ENCODE data around the gene MPV17. TPM values are rescaled to one million over a fixed set of nuclear protein-coding genes. Genes with fewer than 3 reads are reported as not detected.

The MPV17 gene
- total RNA-seq, 1 donor from 2014 or later = 71.4 TPM

- H3K9me3 ChIP-seq (ENCODE audit: low read depth) = no peaks in the 10 kb centered on the region
- no peak overlapping the region for H3K4me3 ChIP-seq
- Mint-ChIP-seq H3K27ac (no peak overlapping the region), H3K4me3 (no peak overlapping the region), H3K27me3 (ENCODE audit: insufficient read depth, low read depth) (peaks cover 2% of the 10 kb centered on the region), H3K4me1 (no peaks in the 10 kb centered on the region), H3K36me3 (peaks cover 2% of the 10 kb centered on the region), H3K9me3 (no peaks in the 10 kb centered on the region)
- H3K27me3 ChIP-seq = no peaks in the 10 kb centered on the region
- no peak overlapping the region for H3K4me2 ChIP-seq
- H3K9ac ChIP-seq = no peak overlapping the region
- no peak for TF ChIP-seq CTCF (IDR thresholded peaks at IDR 0.05)
- TF ChIP-seq EZH2 (IDR thresholded peaks at IDR 0.05) = no peak
- TF ChIP-seq EZH2phosphoT487 (IDR thresholded peaks at IDR 0.05) = no peak
- H3K4me1 ChIP-seq = no peaks in the 10 kb centered on the region
- no peaks in the 10 kb centered on the region for H3K36me3 ChIP-seq
- no peaks in the 10 kb centered on the region for H3F3A ChIP-seq (ENCODE audit: low read depth)
- H3K27ac ChIP-seq = no peak overlapping the region
- H2AFZ ChIP-seq (replicated peaks) = no peak overlapping the region
- H3K79me2 ChIP-seq (ENCODE audit: low read depth) = no peaks in the 10 kb centered on the region
- no peak for DNase-seq (ENCODE audit: low spot score)
- H4K20me1 ChIP-seq (ENCODE audit: low read depth) = peaks cover 2% of the 10 kb centered on the region
Measured at GRCh38 chr2:27315122-27315521, 7.8 kb downstream of the MPV17 start.

GRCh38 chr2:27314709-27315108, 8.2 kb downstream of the MPV17 start:
- Histone ChIP-seq H3F3A (ENCODE audit: low read depth) (no peaks in the 10 kb centered on the region), H3K4me1 (no peaks in the 10 kb centered on the region), H3K4me2 (no peak overlapping the region), H3K9ac (no peak overlapping the region), H3K36me3 (no peaks in the 10 kb centered on the region), H3K4me3 (no peak overlapping the region), H3K9me3 (ENCODE audit: low read depth) (no peaks in the 10 kb centered on the region), H3K27me3 (no peaks in the 10 kb centered on the region), H3K79me2 (ENCODE audit: low read depth) (no peaks in the 10 kb centered on the region), H3K27ac (no peak overlapping the region), H4K20me1 (ENCODE audit: low read depth) (peaks cover 5% of the 10 kb centered on the region), H2AFZ (replicated peaks) (no peak overlapping the region)
- Mint-ChIP-seq H3K27me3 (ENCODE audit: insufficient read depth, low read depth) (peaks cover 2% of the 10 kb centered on the region), H3K9me3 (no peaks in the 10 kb centered on the region), H3K27ac (no peak overlapping the region), H3K4me1 (no peaks in the 10 kb centered on the region), H3K36me3 (peaks cover 2% of the 10 kb centered on the region), H3K4me3 (no peak overlapping the region)
- DNase-seq (ENCODE audit: low spot score) = no peak
- TF ChIP-seq CTCF (IDR thresholded peaks at IDR 0.05) (no peak), EZH2 (IDR thresholded peaks at IDR 0.05) (no peak), EZH2phosphoT487 (IDR thresholded peaks at IDR 0.05) (no peak)

- no peaks in the 10 kb centered on the region for H3K4me1 ChIP-seq
- no peaks in the 10 kb centered on the region for H3K4me1 Mint-ChIP-seq
- H3K27me3 ChIP-seq = peaks cover under 1% of the 10 kb centered on the region
- no peak overlapping the region for H3K4me2 ChIP-seq
- H3F3A ChIP-seq (ENCODE audit: low read depth) = no peaks in the 10 kb centered on the region
- H3K36me3 Mint-ChIP-seq = peaks cover 2% of the 10 kb centered on the region
- no peaks in the 10 kb centered on the region for H3K36me3 ChIP-seq
- DNase-seq (ENCODE audit: low spot score) = no peak
- H3K9ac ChIP-seq = no peak overlapping the region
- TF ChIP-seq CTCF (IDR thresholded peaks at IDR 0.05) (no peak), EZH2phosphoT487 (IDR thresholded peaks at IDR 0.05) (no peak), EZH2 (IDR thresholded peaks at IDR 0.05) (no peak)
- no peak overlapping the region for H3K27ac ChIP-seq
- peaks cover 2% of the 10 kb centered on the region for H3K27me3 Mint-ChIP-seq (ENCODE audit: insufficient read depth, low read depth)
- H3K4me3 ChIP-seq = no peak overlapping the region
- no peak overlapping the region for H3K4me3 Mint-ChIP-seq
- peaks cover 10% of the 10 kb centered on the region for H4K20me1 ChIP-seq (ENCODE audit: low read depth)
- H3K9me3 ChIP-seq (ENCODE audit: low read depth) = no peaks in the 10 kb centered on the region
- no peak overlapping the region for H3K27ac Mint-ChIP-seq
- H2AFZ ChIP-seq (replicated peaks) = no peak overlapping the region
- H3K9me3 Mint-ChIP-seq = no peaks in the 10 kb centered on the region
- no peaks in the 10 kb centered on the region for H3K79me2 ChIP-seq (ENCODE audit: low read depth)
Measured at GRCh38 chr2:27313882-27314645, 8.8 kb downstream of the MPV17 start.
